GM12891 (cell line): Measurements from ENCODE around the gene RBMS3.

Experiments used
- DNase-seq: peaks from one replicate; pipeline ENCODE4 v3.0.0; 2011; ENCODE audit warnings: low spot score; ENCODE audit not compliant: insufficient read length
- FAIRE-seq: peaks from 2 replicates; lab custom pipeline; 2011; peaks lifted over from hg19 to GRCh38; lab: Jason Lieb, UNC
- PAX5 ChIP-seq: IDR thresholded peaks from 2 replicates; pipeline ENCODE4 v1.6.1; 2011; ENCODE audit warnings: low read length, moderate library complexity, mild to moderate bottlenecking; ENCODE audit not compliant: insufficient read depth, severe bottlenecking
- POLR2A ChIP-seq: IDR thresholded peaks from 2 replicates; pipeline ENCODE4 v1.6.1; 2011; ENCODE audit warnings: low read depth, low read length, control low read depth
- POLR2AphosphoS5 ChIP-seq: IDR thresholded peaks from 2 replicates; pipeline ENCODE4 v1.6.1; 2011; ENCODE audit warnings: low read depth, low read length, control low read depth
- POU2F2 ChIP-seq: IDR thresholded peaks from 2 replicates; pipeline ENCODE4 v1.6.1; 2011; ENCODE audit warnings: low read depth, mild to moderate bottlenecking, control low read depth, low read length, moderate library complexity
- SPI1 ChIP-seq: IDR thresholded peaks from 2 replicates; pipeline ENCODE4 v1.6.1; 2011; ENCODE audit warnings: low read depth, low read length, control low read depth
- TAF1 ChIP-seq: IDR thresholded peaks from 2 replicates; pipeline ENCODE4 v1.6.1; 2011; ENCODE audit warnings: low read depth, low read length, control low read depth

The RBMS3 gene

DNA sequence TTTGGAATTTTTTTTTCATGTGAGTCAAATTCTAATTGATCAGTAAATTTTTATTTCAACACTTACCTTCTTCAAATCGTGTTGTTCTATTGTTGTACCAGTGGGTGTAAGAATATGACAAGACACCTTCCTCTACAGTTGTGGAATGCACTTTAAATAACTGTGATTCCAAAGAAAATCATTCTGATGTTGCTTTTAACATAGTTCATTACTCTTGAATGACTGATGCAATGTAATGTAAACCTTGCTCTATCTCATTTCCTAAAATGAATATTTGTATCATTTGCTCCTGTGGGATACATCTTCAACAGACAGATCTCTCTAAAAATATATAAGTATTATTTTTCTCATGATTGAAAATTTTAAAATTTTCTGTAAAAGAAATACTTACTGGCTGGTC is 313.4 kb downstream of the RBMS3 start:
- no peak for FAIRE-seq
- no peak for DNase-seq
- no peak for TF ChIP-seq POU2F2
- no peak for TF ChIP-seq PAX5
- TF ChIP-seq SPI1: no peak
- no peak for TF ChIP-seq POLR2AphosphoS5
- no peak for TF ChIP-seq TAF1
- no peak for TF ChIP-seq POLR2A

DNA sequence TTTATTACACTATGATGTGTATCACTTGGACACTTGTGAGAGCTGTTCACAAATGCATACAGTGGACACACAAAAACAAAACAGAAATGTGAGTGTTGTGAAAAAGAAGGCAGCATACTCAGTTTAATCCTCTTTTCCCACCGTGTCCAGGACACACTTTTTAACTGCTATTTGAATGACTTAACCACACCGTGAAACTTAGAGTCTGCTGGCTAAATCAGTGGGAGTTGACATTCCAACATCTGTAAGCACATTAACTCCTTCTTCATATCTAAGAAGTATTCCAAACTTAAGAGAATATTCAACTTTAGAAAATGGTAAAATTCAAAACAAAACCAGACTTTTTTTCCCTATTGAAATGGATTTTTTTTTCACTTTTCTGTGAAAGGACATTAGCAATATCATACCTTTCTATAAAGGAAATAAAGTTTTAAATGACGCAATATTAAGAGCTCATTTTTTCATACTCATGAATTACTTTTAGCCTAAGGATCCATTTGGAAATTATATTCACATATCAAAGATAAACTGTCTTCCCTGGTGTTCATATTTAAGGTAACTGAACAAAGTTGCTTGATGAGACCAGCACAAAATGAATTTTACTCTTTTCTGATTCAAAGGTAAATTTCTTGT is 316.6 kb downstream of the RBMS3 start:
- TF ChIP-seq POLR2A: no peak
- TF ChIP-seq SPI1: no peak
- no peak for TF ChIP-seq PAX5
- no peak for TF ChIP-seq TAF1
- TF ChIP-seq POLR2AphosphoS5: no peak
- TF ChIP-seq POU2F2: no peak
- FAIRE-seq: no peak
- no peak for DNase-seq

GRCh38 chr3:29601861-29602585 is 321.2 kb downstream of the RBMS3 start:
- TF ChIP-seq PAX5: no peak
- no peak for TF ChIP-seq POLR2A
- no peak for TF ChIP-seq POLR2AphosphoS5
- TF ChIP-seq TAF1: no peak
- no peak for TF ChIP-seq POU2F2
- no peak for TF ChIP-seq SPI1
- DNase-seq (no peak), FAIRE-seq (no peak)

DNA sequence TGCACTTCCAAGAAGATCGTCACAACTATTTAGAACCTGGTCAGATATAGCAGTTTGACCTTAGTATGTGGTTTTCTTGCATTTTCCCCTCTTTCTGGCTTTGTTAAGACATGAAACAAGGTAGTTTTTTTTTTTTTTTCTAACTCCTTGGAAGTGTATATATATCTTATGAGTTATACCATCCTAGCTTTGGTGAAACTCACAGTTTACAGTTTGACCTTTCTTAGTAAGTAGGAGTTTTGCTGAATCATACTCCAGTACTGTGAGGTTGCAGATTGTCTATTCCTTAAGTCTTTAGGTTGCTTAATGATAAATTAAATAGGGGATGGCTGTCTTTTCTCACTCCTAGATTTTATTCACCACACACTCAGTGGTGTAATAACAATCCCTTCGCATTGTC is 325.0 kb downstream of the RBMS3 start:
- TF ChIP-seq POLR2AphosphoS5 (no peak), SPI1 (no peak), POU2F2 (no peak), PAX5 (no peak), POLR2A (no peak), TAF1 (no peak)
- FAIRE-seq (no peak), DNase-seq (no peak)

DNA sequence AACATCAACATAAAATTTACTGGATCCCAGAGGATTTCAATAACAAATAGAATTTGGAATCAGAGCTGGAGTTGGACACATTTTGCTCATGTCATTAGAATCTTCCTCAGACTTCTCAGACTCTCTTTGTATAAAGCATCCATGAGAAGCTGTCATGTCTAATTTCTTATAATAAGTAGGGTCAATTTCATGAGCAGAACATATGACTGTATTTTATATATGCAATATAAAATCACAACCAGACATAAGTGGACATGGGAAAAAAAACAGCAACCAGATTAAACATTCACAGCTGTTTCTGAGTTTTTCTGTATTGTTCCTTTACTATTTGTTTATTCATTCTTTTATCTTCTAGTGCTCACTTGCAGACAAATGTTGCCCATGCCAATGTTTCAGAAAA is 325.5 kb downstream of the RBMS3 start:
- FAIRE-seq: no peak
- DNase-seq: no peak
- no peak for TF ChIP-seq SPI1
- TF ChIP-seq POLR2A: no peak
- TF ChIP-seq TAF1: no peak
- no peak for TF ChIP-seq POLR2AphosphoS5
- TF ChIP-seq POU2F2: no peak
- TF ChIP-seq PAX5: no peak

DNA sequence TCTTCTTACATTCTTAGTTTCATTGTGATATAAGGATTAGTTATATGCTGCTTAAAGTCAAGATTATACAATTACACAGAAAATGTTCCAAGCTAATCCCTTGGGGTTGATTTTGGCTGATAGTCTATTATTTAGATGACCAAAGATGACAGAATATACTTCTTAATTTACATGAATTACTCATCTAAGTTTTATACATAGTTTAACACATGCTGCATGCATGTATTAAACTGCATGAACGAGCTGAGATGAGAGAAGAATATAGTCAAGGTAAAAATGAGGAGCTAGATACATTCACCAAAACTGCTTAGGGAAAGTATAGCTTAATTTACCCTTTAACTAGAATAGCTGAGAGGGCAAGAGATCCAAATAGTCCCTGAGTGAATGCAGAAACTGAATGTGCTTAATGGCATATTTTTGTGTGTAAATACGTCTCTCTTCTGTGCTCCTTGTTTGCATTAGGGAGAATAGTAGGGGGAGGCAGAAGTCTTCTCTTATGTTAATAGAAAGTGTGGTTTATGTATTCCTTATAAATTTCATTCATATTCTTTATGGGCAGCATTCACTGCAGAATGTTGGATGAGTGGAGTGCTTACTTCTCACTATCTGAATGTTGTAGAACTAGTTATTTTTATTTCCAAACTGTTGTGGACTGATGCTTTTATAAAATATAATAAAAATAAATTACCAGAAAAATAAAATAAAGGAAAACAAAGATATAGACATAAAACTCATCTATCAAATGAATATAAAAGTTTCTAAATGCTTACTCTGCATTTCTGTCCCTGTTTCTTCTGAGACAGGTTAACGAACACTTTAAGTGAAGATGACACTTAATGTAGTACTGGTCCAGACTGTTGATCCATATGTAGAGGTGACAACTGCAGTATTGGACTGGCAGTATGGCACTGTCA is 327.8 kb downstream of the RBMS3 start:
- DNase-seq (no peak), FAIRE-seq (no peak)
- no peak for TF ChIP-seq POLR2A
- no peak for TF ChIP-seq PAX5
- no peak for TF ChIP-seq POU2F2
- no peak for TF ChIP-seq TAF1
- TF ChIP-seq POLR2AphosphoS5: no peak
- TF ChIP-seq SPI1: no peak

DNA sequence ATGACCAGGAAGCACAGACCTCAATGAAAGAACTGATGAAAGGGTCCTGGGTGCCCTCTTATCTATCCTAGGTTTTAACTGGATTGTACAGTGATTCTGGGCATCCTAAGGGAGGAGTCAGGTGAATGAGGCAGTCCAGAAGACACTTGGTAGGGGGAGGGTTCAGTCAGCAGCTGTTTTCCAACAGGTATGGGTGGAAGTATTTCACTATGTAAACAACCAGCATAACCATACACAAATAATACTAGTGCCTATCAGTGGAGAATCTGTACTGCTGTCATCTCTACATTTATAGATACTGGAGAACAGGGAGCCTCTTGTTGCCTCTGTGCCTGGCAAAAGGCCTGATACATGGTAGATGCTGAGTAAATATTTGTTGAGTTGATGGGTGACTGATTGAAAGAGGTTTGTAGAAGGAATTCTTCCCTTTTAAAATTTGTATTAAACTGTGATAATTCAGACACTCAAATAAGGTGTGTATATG is 328.5 kb downstream of the RBMS3 start:
- TF ChIP-seq SPI1 (no peak), POLR2A (no peak), PAX5 (no peak), POLR2AphosphoS5 (no peak), TAF1 (no peak), POU2F2 (no peak)
- FAIRE-seq (no peak), DNase-seq (no peak)

- DNase-seq (no peak), FAIRE-seq (no peak)
- TF ChIP-seq POLR2A (no peak), TAF1 (no peak), PAX5 (no peak), POLR2AphosphoS5 (no peak), POU2F2 (no peak), SPI1 (no peak)
Measured at GRCh38 chr3:29610781-29611180, 329.9 kb downstream of the RBMS3 start.

DNA sequence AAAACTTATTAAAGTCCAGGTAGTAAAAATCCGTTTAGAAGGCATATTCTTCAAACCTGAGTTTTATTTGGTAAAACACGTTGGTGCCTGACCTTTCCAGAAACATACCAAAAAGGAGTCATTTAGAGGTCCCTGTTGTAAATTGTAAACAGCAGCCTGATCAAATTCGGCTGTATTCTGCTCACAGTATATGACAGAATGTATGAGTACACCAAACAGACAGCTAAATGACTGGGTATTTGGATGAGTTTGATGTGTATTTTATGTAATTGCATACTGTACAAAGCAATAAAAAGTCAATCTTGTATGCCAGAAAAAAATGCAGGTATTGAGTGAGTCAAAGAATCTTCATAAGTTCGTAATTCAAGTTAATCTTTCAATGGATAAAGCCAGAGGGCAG is 330.4 kb downstream of the RBMS3 start:
- no peak for FAIRE-seq
- TF ChIP-seq SPI1 (no peak), POU2F2 (no peak), TAF1 (no peak), PAX5 (no peak), POLR2AphosphoS5 (no peak), POLR2A (no peak)
- no peak for DNase-seq
